ENCODE results near the gene RBL2. TPM values are rescaled to one million over a fixed set of nuclear protein-coding genes. Genes with fewer than 3 reads are reported as not detected.

The RBL2 gene
- total and polyA plus RNA-seq, 2 of the 13 experiments (the other 11 are each of a cell fraction or from before 2014, with no cell fraction given) = 41.2 to 60.9 TPM

DNA sequence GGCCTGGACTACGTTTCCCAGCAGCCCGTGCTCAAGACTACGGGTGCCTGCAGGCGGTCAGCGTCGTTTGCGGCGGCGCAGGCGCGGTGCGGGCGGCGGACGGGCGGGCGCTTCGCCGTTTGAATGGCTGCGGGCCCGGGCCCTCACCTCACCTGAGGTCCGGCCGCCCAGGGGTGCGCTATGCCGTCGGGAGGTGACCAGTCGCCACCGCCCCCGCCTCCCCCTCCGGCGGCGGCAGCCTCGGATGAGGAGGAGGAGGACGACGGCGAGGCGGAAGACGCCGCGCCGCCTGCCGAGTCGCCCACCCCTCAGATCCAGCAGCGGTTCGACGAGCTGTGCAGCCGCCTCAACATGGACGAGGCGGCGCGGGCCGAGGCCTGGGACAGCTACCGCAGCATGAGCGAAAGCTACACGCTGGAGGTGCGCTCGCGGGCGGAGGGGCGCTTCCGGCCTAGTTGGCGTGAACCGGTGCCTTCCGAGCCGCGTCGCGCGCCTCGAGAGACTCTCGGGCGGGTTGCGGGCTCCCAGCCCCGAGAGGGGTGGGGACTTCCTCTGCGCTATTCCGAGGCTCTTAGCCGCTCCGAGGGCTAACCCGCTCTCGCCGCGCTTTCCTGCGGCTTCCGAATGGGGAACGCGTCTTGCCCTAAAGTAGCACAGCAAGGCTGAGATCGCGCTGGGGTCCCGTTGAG, at the start of gene RBL2 (continued):
- TF ChIP-seq, protein P1, sequence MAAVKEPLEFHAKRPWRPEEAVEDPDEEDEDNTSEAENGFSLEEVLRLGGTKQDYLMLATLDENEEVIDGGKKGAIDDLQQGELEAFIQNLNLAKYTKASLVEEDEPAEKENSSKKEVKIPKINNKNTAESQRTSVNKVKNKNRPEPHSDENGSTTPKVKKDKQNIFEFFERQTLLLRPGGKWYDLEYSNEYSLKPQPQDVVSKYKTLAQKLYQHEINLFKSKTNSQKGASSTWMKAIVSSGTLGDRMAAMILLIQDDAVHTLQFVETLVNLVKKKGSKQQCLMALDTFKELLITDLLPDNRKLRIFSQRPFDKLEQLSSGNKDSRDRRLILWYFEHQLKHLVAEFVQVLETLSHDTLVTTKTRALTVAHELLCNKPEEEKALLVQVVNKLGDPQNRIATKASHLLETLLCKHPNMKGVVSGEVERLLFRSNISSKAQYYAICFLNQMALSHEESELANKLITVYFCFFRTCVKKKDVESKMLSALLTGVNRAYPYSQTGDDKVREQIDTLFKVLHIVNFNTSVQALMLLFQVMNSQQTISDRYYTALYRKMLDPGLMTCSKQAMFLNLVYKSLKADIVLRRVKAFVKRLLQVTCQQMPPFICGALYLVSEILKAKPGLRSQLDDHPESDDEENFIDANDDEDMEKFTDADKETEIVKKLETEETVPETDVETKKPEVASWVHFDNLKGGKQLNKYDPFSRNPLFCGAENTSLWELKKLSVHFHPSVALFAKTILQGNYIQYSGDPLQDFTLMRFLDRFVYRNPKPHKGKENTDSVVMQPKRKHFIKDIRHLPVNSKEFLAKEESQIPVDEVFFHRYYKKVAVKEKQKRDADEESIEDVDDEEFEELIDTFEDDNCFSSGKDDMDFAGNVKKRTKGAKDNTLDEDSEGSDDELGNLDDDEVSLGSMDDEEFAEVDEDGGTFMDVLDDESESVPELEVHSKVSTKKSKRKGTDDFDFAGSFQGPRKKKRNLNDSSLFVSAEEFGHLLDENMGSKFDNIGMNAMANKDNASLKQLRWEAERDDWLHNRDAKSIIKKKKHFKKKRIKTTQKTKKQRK (IDR thresholded peaks at IDR 0.05; ENCODE audit: low read length) = no peak
- TF ChIP-seq, protein P2, sequence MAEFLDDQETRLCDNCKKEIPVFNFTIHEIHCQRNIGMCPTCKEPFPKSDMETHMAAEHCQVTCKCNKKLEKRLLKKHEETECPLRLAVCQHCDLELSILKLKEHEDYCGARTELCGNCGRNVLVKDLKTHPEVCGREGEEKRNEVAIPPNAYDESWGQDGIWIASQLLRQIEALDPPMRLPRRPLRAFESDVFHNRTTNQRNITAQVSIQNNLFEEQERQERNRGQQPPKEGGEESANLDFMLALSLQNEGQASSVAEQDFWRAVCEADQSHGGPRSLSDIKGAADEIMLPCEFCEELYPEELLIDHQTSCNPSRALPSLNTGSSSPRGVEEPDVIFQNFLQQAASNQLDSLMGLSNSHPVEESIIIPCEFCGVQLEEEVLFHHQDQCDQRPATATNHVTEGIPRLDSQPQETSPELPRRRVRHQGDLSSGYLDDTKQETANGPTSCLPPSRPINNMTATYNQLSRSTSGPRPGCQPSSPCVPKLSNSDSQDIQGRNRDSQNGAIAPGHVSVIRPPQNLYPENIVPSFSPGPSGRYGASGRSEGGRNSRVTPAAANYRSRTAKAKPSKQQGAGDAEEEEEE (CRISPR knock-in tag; IDR thresholded peaks at IDR 0.05; ENCODE audit: borderline replicate concordance) = no peak
- TF ChIP-seq, protein P3, sequence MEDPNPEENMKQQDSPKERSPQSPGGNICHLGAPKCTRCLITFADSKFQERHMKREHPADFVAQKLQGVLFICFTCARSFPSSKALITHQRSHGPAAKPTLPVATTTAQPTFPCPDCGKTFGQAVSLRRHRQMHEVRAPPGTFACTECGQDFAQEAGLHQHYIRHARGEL (CRISPR knock-in tag; IDR thresholded peaks at IDR 0.05) = peak; percentile 79; the same call in 1 of the 2 replicates
- peak; percentile 71; the same call in 1 of the 2 replicates for TF ChIP-seq ZNF234 (CRISPR knock-in tag; conservative IDR thresholded peaks at IDR 0.05)
- peak; percentile 94 for TF ChIP-seq CAMTA2 (CRISPR knock-in tag; IDR thresholded peaks at IDR 0.05; ENCODE audit: borderline replicate concordance)
- TF ChIP-seq, protein P4, sequence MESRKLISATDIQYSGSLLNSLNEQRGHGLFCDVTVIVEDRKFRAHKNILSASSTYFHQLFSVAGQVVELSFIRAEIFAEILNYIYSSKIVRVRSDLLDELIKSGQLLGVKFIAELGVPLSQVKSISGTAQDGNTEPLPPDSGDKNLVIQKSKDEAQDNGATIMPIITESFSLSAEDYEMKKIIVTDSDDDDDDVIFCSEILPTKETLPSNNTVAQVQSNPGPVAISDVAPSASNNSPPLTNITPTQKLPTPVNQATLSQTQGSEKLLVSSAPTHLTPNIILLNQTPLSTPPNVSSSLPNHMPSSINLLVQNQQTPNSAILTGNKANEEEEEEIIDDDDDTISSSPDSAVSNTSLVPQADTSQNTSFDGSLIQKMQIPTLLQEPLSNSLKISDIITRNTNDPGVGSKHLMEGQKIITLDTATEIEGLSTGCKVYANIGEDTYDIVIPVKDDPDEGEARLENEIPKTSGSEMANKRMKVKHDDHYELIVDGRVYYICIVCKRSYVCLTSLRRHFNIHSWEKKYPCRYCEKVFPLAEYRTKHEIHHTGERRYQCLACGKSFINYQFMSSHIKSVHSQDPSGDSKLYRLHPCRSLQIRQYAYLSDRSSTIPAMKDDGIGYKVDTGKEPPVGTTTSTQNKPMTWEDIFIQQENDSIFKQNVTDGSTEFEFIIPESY (CRISPR knock-in tag; IDR thresholded peaks at IDR 0.05) = no peak
- TF ChIP-seq GATAD2A (CRISPR knock-in tag; IDR thresholded peaks at IDR 0.05) = no peak
- peak; percentile 94 for TF ChIP-seq ZSCAN20 (CRISPR knock-in tag; IDR thresholded peaks at IDR 0.05; ENCODE audit: borderline replicate concordance)
- TF ChIP-seq ZNF660 (CRISPR knock-in tag; IDR thresholded peaks at IDR 0.05; ENCODE audit: borderline replicate concordance, low read depth) = no peak; the same call in 1 of the 2 replicates
- peak; percentile 52 for TF ChIP-seq ZMYM4 (CRISPR knock-in tag; IDR thresholded peaks at IDR 0.05)
- TF ChIP-seq, protein P5, sequence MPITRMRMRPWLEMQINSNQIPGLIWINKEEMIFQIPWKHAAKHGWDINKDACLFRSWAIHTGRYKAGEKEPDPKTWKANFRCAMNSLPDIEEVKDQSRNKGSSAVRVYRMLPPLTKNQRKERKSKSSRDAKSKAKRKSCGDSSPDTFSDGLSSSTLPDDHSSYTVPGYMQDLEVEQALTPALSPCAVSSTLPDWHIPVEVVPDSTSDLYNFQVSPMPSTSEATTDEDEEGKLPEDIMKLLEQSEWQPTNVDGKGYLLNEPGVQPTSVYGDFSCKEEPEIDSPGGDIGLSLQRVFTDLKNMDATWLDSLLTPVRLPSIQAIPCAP (CRISPR knock-in tag; IDR thresholded peaks at IDR 0.05; ENCODE audit: low read depth) = peak; percentile 83; the same call in 1 of the 2 replicates
- TF ChIP-seq, protein P6, sequence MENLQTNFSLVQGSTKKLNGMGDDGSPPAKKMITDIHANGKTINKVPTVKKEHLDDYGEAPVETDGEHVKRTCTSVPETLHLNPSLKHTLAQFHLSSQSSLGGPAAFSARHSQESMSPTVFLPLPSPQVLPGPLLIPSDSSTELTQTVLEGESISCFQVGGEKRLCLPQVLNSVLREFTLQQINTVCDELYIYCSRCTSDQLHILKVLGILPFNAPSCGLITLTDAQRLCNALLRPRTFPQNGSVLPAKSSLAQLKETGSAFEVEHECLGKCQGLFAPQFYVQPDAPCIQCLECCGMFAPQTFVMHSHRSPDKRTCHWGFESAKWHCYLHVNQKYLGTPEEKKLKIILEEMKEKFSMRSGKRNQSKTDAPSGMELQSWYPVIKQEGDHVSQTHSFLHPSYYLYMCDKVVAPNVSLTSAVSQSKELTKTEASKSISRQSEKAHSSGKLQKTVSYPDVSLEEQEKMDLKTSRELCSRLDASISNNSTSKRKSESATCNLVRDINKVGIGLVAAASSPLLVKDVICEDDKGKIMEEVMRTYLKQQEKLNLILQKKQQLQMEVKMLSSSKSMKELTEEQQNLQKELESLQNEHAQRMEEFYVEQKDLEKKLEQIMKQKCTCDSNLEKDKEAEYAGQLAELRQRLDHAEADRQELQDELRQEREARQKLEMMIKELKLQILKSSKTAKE (CRISPR knock-in tag; IDR thresholded peaks at IDR 0.05; ENCODE audit: borderline replicate concordance) = no peak; the same call in 1 of the 2 replicates
- no peak for TF ChIP-seq CHCHD3 (CRISPR knock-in tag; IDR thresholded peaks at IDR 0.05)
- TF ChIP-seq EEA1 (CRISPR knock-in tag; IDR thresholded peaks at IDR 0.05; ENCODE audit: borderline replicate concordance) = peak; percentile 96
- peak; percentile 80 for TF ChIP-seq ZNF598 (CRISPR knock-in tag; IDR thresholded peaks at IDR 0.05; ENCODE audit: borderline replicate concordance)
- peak; percentile 47; the same call in 1 of the 2 replicates for TF ChIP-seq ZNF232 (CRISPR knock-in tag; IDR thresholded peaks at IDR 0.05; ENCODE audit: borderline replicate concordance)
- peak; percentile 58; the same call in 1 of the 2 replicates for TF ChIP-seq HDAC1 (CRISPR knock-in tag; IDR thresholded peaks at IDR 0.05)
- peak; percentile 36; the same call in 1 of the 2 replicates for TF ChIP-seq MYNN (CRISPR knock-in tag; IDR thresholded peaks at IDR 0.05; ENCODE audit: low read depth)

Data from HepG2 (cell line).